BLaER1 (cell line): ENCODE results near the gene NOL4L.

Source experiments
- H3K27ac ChIP-seq: shearing (Covaris generic); formaldehyde crosslinking; 2 replicates; pipeline ENCODE4 v1.8.1; 2022
- H3K27me3 ChIP-seq: shearing (Covaris generic); formaldehyde crosslinking; 2 replicates; pipeline ENCODE4 v1.8.1; 2022
- H3K36me3 ChIP-seq: shearing (Covaris generic); formaldehyde crosslinking; 2 replicates; pipeline ENCODE4 v1.8.1; 2022
- H3K4me1 ChIP-seq: shearing (Covaris generic); formaldehyde crosslinking; 2 replicates; pipeline ENCODE4 v1.8.1; 2022
- H3K4me2 ChIP-seq: shearing (Covaris generic); formaldehyde crosslinking; 2 replicates; pipeline ENCODE4 v1.8.1; 2022
- H3K4me3 ChIP-seq: shearing (Covaris generic); formaldehyde crosslinking; 2 replicates; pipeline ENCODE4 v1.8.1; 2022
- H3K9ac ChIP-seq: shearing (Covaris generic); formaldehyde crosslinking; 2 replicates; pipeline ENCODE4 v1.8.1; 2022
- H3K9me3 ChIP-seq: shearing (Covaris generic); formaldehyde crosslinking; 2 replicates; pipeline ENCODE4 v1.8.1; 2022
- H4K20me1 ChIP-seq: shearing (Covaris generic); formaldehyde crosslinking; 2 replicates; pipeline ENCODE4 v1.8.1; 2022
- Cebpa-rat ChIP-seq: shearing (Covaris generic); IDR thresholded peaks from 2 replicates; pipeline ENCODE4 v1.8.1; 2022

Gene NOL4L, protein sequence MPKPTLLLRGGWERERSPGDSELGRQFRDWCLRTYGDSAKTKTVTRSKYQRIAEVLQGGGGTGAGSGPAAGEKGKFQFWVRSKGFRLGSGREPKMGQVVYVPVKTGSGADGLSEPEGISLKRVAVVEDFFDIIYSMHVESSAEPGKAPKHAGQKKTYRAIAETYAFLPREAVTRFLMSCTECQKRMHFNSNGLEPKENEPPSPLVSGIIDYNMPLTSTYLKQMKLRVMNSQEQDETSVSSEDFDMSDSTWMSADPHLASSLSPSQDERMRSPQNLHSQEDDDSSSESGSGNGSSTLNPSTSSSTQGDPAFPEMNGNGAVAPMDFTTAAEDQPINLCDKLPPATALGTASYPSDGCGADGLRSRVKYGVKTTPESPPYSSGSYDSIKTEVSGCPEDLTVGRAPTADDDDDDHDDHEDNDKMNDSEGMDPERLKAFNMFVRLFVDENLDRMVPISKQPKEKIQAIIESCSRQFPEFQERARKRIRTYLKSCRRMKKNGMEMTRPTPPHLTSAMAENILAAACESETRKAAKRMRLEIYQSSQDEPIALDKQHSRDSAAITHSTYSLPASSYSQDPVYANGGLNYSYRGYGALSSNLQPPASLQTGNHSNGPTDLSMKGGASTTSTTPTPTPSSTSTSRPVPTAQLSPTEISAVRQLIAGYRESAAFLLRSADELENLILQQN

DNA sequence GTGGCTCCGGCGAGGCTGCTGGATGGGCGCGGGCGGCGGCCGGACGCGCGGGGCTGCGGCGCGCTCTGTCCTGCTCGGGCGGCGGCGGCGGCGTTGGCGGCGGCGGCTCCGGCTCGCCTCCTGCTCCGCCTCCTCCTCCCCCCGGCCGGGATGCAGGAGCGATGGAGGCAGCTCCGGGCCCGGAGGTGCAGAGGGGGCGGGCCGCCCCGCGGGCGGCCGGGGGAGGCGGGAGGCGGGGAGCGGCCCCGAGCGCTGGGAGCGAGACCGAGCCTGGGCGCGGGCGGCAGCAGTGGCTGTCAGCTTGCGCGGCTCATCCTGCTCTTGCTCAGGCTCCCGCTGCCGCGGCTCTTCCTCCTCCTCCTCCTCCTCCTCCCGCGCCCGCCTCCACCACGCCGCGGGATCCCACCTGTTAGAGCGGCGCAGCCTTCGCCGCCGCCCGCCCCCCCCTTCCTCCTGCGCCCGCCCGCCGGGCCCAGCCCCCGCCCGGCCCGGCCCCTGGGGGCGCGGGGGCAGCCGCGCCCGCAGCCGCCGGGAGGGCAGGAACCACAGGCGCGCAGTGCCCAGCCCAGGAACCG, at the start of gene NOL4L:
Gene NOL4L, minus strand, starts transcription at position 323 of the 575 bp plus-strand sequence. CDS start 443 bp downstream, outside the sequence.
- peaks cover 63% of the 10 kb centered on the region for H3K4me1 ChIP-seq

DNA sequence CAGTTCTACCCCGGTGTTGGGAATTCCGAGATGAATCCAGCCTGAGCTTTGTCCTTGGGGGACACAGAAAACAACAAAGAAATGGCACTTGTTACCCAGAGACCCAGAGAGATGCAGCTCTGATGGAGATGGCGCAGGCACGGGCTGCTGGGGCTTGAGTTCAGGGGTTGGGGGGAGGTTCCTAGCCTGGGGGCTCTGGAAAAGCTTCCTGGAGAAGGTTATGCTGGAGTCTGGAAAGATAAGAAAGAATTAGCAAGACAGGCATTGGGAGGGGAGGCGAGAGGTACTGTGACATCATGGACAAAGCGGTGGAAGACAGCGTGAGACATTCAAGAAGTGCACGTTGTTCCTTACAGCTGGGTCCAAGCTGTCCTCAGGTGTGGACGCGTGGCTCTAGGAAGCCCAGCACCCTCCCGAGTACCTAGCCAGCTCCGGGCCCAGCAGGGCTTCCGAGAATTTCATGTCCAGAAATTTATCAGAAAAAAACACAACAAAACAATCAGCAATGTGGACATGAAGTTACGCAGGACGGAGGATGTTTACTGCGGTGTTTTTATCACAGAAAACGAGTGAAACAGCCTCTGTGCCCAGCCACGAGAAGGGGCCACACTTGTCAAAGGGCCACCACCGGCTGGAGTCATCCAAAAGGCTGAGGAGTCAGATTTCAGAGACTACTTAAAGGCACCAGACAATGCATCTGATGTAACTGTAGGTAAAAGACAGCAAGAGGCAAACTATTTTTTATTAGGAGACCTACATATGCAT, 49.1 kb upstream of the NOL4L start:
- Histone ChIP-seq H3K27me3 (no peaks in the 10 kb centered on the region), H3K9me3 (no peaks in the 10 kb centered on the region), H3K4me2 (no peak overlapping the region), H3K27ac (no peak overlapping the region), H3K4me3 (no peak overlapping the region), H3K36me3 (no peaks in the 10 kb centered on the region), H3K4me1 (peaks cover 33% of the 10 kb centered on the region), H4K20me1 (no peaks in the 10 kb centered on the region), H3K9ac (no peak overlapping the region)
- TF ChIP-seq Cebpa-rat: no peak

More for the DNA sequence above, at the start of gene NOL4L:
- Histone ChIP-seq H3K9me3 (no peaks in the 10 kb centered on the region), H3K27ac (peak within 1 kb of the TSS; percentile 82), H3K27me3 (no peaks in the 10 kb centered on the region), H4K20me1 (peaks cover 31% of the 10 kb centered on the region), H3K36me3 (no peaks in the 10 kb centered on the region), H3K9ac (peak within 1 kb of the TSS; percentile 86), H3K4me3 (peak within 1 kb of the TSS; percentile 96), H3K4me2 (peak within 1 kb of the TSS; percentile 97)
- TF ChIP-seq Cebpa-rat: no peak

DNA sequence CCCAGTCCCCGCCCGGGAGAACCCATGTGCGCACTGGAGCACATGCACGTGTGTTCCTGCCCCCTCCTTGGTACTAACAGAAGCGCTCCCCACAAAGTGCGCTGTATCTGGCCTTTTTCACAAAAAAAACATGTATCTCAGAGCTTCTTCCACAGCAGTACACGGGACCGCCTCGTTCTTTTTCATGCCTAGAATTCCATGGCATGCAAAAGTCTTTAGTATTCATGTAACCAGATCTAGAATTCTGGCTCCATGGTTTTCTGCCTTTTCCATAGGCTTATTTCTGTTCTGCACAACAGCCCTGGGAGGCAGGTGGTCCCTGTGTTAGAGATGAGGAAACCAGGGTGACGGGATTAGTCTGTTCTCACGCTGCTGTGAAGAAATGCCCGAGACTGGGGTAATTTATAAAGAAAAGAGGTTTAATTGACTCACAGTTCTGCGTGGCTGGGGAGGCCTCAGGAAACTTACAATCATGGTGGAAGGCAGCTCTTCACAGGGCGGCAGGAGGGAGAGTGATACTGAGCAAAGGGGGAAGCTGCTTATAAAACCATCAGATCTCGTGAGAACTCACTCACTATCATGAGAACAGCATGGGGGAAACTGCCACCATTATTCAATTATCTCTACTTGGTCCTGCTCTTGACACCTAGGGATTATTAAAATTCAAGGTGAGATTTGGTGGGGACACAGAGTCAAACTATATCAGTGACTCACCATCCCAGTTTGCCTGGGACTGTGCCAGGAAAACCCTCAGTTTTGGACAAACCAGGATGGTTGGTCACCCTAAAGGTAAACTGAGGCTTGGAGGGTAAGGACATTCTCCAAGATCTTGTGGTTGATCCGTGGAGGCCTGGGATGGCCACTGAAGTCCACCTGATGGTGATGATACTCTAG, 47.6 kb upstream of the NOL4L start:
- H3K27ac ChIP-seq: no peak overlapping the region
- TF ChIP-seq Cebpa-rat: no peak
- no peaks in the 10 kb centered on the region for H3K27me3 ChIP-seq
- no peak overlapping the region for H3K4me3 ChIP-seq
- H3K36me3 ChIP-seq: no peaks in the 10 kb centered on the region
- no peak overlapping the region for H3K9ac ChIP-seq
- H3K4me1 ChIP-seq: peaks cover 48% of the 10 kb centered on the region
- no peak overlapping the region for H3K4me2 ChIP-seq
- no peaks in the 10 kb centered on the region for H3K9me3 ChIP-seq
- no peaks in the 10 kb centered on the region for H4K20me1 ChIP-seq

DNA sequence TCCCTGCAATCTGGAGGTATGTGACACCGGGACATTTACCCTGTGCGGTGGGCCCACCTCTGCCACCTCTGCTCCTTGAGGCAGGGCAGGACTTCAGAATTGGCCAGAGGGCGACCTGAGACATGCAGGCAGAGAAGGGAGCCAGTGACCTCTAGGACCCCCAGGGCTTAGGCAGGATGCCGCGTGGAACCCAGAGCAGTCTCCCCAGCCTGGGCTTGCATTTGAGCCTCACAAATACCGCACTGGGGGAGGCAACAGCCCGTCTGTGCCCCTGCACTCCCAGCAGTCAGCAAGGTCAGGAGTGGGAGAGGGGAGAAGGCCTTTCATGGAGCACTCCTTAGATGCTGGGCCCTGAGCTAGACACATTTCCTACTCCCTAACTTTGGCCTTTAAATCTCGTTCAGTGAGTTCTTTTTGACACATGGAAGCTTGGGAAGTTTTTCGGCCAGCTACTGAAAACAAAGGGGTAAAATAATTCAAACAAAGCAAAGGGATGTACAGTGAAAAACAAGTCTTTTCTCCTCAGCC, 46.9 kb upstream of the NOL4L start:
- H3K4me1 ChIP-seq: peaks cover 55% of the 10 kb centered on the region
- H3K9me3 ChIP-seq: no peaks in the 10 kb centered on the region
- H3K36me3 ChIP-seq: no peaks in the 10 kb centered on the region
- no peak for TF ChIP-seq Cebpa-rat
- peak overlapping the region; percentile 35; the same call in 1 of the 2 replicates for H3K27ac ChIP-seq
- no peak overlapping the region for H3K9ac ChIP-seq
- no peak overlapping the region for H3K4me3 ChIP-seq
- no peaks in the 10 kb centered on the region for H3K27me3 ChIP-seq
- no peaks in the 10 kb centered on the region for H4K20me1 ChIP-seq
- no peak overlapping the region for H3K4me2 ChIP-seq

DNA sequence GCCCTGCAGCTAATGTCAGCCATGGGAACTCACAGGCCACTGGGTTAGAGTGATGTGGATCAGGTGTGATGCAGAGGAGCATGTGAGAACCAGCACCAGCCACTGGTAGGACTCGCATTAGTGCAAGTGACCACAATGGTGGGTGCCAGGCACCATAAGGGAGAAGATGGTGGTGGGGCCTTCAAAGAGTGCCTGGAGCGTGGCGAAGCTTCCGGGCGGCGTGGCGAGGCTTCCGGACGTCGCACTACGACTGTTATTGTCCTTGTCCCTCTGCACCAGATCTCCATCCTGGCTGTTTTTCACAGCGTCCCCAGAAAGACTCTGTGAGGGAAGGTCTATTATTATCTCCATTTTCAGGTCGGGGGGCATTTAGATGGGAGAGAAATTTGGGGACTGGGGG, 44.7 kb upstream of the NOL4L start:
- Histone ChIP-seq H4K20me1 (no peaks in the 10 kb centered on the region), H3K36me3 (no peaks in the 10 kb centered on the region), H3K27me3 (no peaks in the 10 kb centered on the region), H3K4me1 (peaks cover 55% of the 10 kb centered on the region), H3K4me3 (no peak overlapping the region), H3K9ac (no peak overlapping the region), H3K4me2 (no peak overlapping the region), H3K9me3 (no peaks in the 10 kb centered on the region), H3K27ac (no peak overlapping the region)
- TF ChIP-seq Cebpa-rat: no peak

DNA sequence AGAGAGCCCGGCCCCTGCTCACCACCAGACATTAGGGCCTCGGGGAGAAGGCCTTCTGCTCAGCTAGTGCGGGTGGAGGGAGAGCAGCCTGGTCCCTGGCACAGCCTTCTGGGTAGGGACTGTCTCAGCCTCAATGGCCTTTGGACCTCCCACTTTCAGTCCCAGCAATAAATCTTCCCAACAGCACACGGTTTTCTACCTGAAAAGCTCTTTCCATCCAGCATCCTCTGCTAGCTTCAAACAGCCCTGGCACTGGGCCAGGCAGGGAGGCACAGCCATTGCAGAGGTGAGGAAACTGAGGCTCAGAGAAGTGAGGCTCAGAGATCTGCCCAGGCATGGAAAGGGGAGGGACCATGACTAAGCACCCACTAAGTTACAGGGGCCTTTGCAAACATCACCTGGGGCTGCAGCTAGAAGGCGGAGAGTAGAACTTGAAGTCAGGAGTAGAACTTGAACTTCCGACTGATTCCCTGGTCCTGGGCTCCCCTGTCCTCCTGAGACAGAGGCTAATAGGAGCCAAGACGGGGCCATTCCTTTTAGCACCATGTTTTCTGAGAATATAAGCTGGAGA, 43.9 kb upstream of the NOL4L start:
- H3K27ac ChIP-seq: peak overlapping the region; percentile 90

DNA sequence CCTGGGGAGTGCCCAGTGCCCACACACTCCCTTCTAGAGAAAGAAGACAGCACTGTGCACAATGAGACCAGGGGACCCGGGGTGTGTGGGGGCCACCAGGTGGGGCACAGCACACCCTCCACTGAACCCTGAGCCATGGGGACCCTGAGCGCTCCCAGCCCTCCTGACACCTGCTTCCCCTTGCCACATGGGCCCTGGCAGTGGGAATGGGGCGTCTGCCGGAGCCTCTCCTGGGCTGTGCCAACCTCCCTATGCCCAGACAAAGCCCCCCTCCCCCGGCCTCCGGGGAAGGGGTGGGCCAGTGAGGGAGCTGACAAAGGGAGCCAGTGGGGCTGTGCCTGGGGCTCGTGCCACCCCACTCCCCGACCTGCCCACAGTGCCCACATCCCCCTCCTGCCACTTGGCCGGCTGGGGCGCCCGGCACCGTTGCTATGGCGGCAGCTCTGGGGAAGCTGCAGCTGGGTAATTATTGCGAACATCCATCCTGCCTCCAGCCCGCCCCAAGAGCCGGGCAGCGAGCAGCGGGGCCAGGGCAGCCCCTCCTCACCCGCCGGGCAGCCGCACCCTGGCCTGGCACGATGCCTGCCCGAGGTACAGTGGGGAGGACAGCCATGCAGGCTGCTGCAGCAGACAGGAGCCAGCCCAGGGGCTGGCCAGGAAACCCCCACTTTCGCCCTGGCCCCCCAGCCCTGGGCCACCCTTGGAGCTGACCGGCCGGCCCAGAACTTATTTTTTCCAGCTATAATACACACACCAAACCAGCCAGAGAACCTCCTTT, 41.9 kb upstream of the NOL4L start:
- Histone ChIP-seq H3K4me3 (peak overlapping the region; percentile 62), H4K20me1 (no peaks in the 10 kb centered on the region), H3K36me3 (no peaks in the 10 kb centered on the region), H3K4me1 (peaks cover 81% of the 10 kb centered on the region), H3K9ac (peak overlapping the region; percentile 71), H3K27ac (peak overlapping the region; percentile 90), H3K27me3 (no peaks in the 10 kb centered on the region), H3K4me2 (peak overlapping the region; percentile 99), H3K9me3 (no peaks in the 10 kb centered on the region)
- TF ChIP-seq Cebpa-rat: no peak

More for the DNA sequence above, 43.9 kb upstream of the NOL4L start:
- Histone ChIP-seq H3K9ac (no peak overlapping the region), H3K4me3 (no peak overlapping the region), H3K4me2 (peak overlapping the region; percentile 99; the same call in 1 of the 2 replicates), H3K27me3 (no peaks in the 10 kb centered on the region), H4K20me1 (no peaks in the 10 kb centered on the region), H3K4me1 (peaks cover 61% of the 10 kb centered on the region), H3K36me3 (no peaks in the 10 kb centered on the region), H3K9me3 (no peaks in the 10 kb centered on the region)
- no peak for TF ChIP-seq Cebpa-rat

DNA sequence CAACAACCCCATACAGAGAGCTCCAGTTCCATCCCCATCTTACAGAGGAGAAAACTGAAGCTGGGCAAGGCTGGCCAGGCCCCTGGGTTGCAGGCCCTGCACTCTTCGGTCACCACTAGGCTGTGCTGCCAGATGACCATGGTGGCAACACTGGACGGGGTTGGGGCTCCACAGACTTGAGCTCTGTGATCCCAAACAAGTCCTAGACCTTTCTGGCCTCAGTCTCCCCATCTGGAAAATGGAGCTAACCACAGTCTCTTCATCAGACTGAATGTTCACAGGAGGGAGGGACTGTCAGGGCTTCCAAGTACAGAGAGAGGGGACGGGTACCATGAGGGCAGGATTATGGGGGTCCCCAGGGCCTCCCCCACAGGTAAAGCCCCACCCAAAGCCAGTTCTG, 41.3 kb upstream of the NOL4L start:
- H4K20me1 ChIP-seq: no peaks in the 10 kb centered on the region
- peak overlapping the region; percentile 71 for H3K9ac ChIP-seq
- peak overlapping the region; percentile 90 for H3K27ac ChIP-seq
- H3K4me1 ChIP-seq: peaks cover 88% of the 10 kb centered on the region
- no peaks in the 10 kb centered on the region for H3K27me3 ChIP-seq
- no peaks in the 10 kb centered on the region for H3K9me3 ChIP-seq
- no peak for TF ChIP-seq Cebpa-rat
- H3K4me2 ChIP-seq: peak overlapping the region; percentile 99
- H3K36me3 ChIP-seq: no peaks in the 10 kb centered on the region
- peak overlapping the region; percentile 62; the same call in 1 of the 2 replicates for H3K4me3 ChIP-seq
